GM19467 (cell line): Measurements from ENCODE around the gene FKBP2.

ENCODE experiments used
- ATAC-seq: cut with Tn5 transposase; IDR thresholded peaks from one replicate; pipeline ENCODE4 v1.9.1; 2021; ENCODE audit warnings: mild to moderate bottlenecking, moderate library complexity; ENCODE audit not compliant: unreplicated experiment

The FKBP2 gene

GRCh38 chr11:64232182-64232966 lies 8.5 kb upstream of the FKBP2 start:
- no peak for ATAC-seq

- no peak for ATAC-seq
These were observed 8.0 kb upstream of the FKBP2 start for GRCh38 chr11:64232967-64233315.

GRCh38 chr11:64233913-64234586 lies 6.8 kb upstream of the FKBP2 start, which contains the start of gene VEGFB:
Gene VEGFB, plus strand, starts transcription at chr11:64234584. Its CDS starts 250 bp downstream, at chr11:64234834.
- ATAC-seq, result no peak

GRCh38 chr11:64234647-64235379 lies 6.1 kb upstream of the FKBP2 start:
- ATAC-seq, result no peak

- ATAC-seq, result no peak
These were observed 5.3 kb upstream of the FKBP2 start for GRCh38 chr11:64235437-64236161.

GRCh38 chr11:64237484-64237951 lies 3.4 kb upstream of the FKBP2 start:
- no peak for ATAC-seq

- no peak for ATAC-seq
These were observed 2.8 kb upstream of the FKBP2 start for GRCh38 chr11:64238076-64238475.

- ATAC-seq, result no peak
These were observed 1.9 kb upstream of the FKBP2 start for GRCh38 chr11:64238999-64239398.

GRCh38 chr11:64239662-64240434 lies 1.0 kb upstream of the FKBP2 start:
- no peak for ATAC-seq

GRCh38 chr11:64241241-64241490 lies 271 bp downstream of the FKBP2 start:
- peak; percentile 57 for ATAC-seq

GRCh38 chr11:64241491-64242374 lies 838 bp downstream of the FKBP2 start:
- ATAC-seq, result peak; percentile 56

GRCh38 chr11:64243236-64243854 lies 2.5 kb downstream of the FKBP2 start:
- no peak for ATAC-seq

GRCh38 chr11:64244107-64244506 lies 3.2 kb downstream of the FKBP2 start:
- no peak for ATAC-seq

GRCh38 chr11:64244966-64245365 lies 4.1 kb downstream of the FKBP2 start:
- no peak for ATAC-seq

- ATAC-seq, result no peak
These were observed 4.5 kb downstream of the FKBP2 start for GRCh38 chr11:64245401-64245796.

GRCh38 chr11:64245797-64246620 lies 5.1 kb downstream of the FKBP2 start:
- ATAC-seq, result no peak

GRCh38 chr11:64246621-64246870 lies 5.7 kb downstream of the FKBP2 start:
- ATAC-seq, result peak; percentile 9
